ENCODE results near the gene MCL1.

The MCL1 gene

DNA sequence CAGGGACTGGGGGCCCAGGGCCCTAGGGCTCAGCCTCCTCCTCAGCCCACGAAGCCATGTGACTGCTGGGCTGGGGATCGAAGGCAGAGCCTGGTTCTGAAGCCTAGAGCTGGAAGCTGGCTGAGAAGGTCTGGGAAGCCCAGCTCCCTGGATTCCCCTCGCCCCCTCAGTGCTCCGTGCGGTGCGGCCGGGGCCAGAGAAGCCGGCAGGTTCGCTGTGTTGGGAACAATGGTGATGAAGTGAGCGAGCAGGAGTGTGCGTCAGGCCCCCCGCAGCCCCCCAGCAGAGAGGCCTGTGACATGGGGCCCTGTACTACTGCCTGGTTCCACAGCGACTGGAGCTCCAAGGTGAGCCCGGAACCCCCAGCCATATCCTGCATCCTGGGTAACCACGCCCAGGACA, 21.1 kb downstream of the MCL1 start:
- Histone ChIP-seq H3K27me3 (ENCODE audit: control insufficient read depth, low read length) (no peaks in the 10 kb centered on the region), H4K20me1 (ENCODE audit: control insufficient read depth, insufficient read depth, low read depth, low read length) (no peaks in the 10 kb centered on the region), H3F3A (ENCODE audit: control insufficient read depth, insufficient read depth) (peaks cover 17% of the 10 kb centered on the region), H3K4me2 (ENCODE audit: low read length) (no peak overlapping the region), H3K4me3 (ENCODE audit: low read length) (no peak overlapping the region), H3K27ac (ENCODE audit: low read depth, low read length) (no peak overlapping the region), H3K9me2 (replicated peaks; ENCODE audit: control insufficient read depth, low read length) (no peaks in the 10 kb centered on the region), H3K79me2 (ENCODE audit: control insufficient read depth, low read length) (no peaks in the 10 kb centered on the region), H3K4me1 (ENCODE audit: control insufficient read depth, low read length) (peaks cover 37% of the 10 kb centered on the region), H3K36me3 (ENCODE audit: control insufficient read depth, low read length) (no peaks in the 10 kb centered on the region), H3K9me3 (ENCODE audit: control insufficient read depth, insufficient read depth, low read length) (no peaks in the 10 kb centered on the region)
- TF ChIP-seq EZH2phosphoT487 (IDR thresholded peaks at IDR 0.05; ENCODE audit: borderline replicate concordance, low read length) (no peak), CTCF (IDR thresholded peaks at IDR 0.05; ENCODE audit: low read depth, low read length, poor library complexity, severe bottlenecking) (no peak)

GRCh38 chr1:150557813-150558212, 21.6 kb downstream of the MCL1 start:
- Histone ChIP-seq H3K27ac (ENCODE audit: low read depth, low read length) (no peak overlapping the region), H4K20me1 (ENCODE audit: control insufficient read depth, insufficient read depth, low read depth, low read length) (no peaks in the 10 kb centered on the region), H3K4me2 (ENCODE audit: low read length) (no peak overlapping the region), H3K9me3 (ENCODE audit: control insufficient read depth, insufficient read depth, low read length) (no peaks in the 10 kb centered on the region), H3K4me3 (ENCODE audit: low read length) (no peak overlapping the region), H3K4me1 (ENCODE audit: control insufficient read depth, low read length) (peaks cover 32% of the 10 kb centered on the region), H3K9me2 (replicated peaks; ENCODE audit: control insufficient read depth, low read length) (no peaks in the 10 kb centered on the region), H3F3A (ENCODE audit: control insufficient read depth, insufficient read depth) (peaks cover 12% of the 10 kb centered on the region), H3K36me3 (ENCODE audit: control insufficient read depth, low read length) (no peaks in the 10 kb centered on the region), H3K79me2 (ENCODE audit: control insufficient read depth, low read length) (no peaks in the 10 kb centered on the region), H3K27me3 (ENCODE audit: control insufficient read depth, low read length) (no peaks in the 10 kb centered on the region)
- TF ChIP-seq EZH2phosphoT487 (IDR thresholded peaks at IDR 0.05; ENCODE audit: borderline replicate concordance, low read length) (no peak), CTCF (IDR thresholded peaks at IDR 0.05; ENCODE audit: low read depth, low read length, poor library complexity, severe bottlenecking) (no peak)

GRCh38 chr1:150557065-150557600, 22.3 kb downstream of the MCL1 start:
- no peaks in the 10 kb centered on the region for H3K79me2 ChIP-seq (ENCODE audit: control insufficient read depth, low read length)
- no peak overlapping the region for H3K4me3 ChIP-seq (ENCODE audit: low read length)
- H4K20me1 ChIP-seq (ENCODE audit: control insufficient read depth, insufficient read depth, low read depth, low read length): no peaks in the 10 kb centered on the region
- peaks cover 2% of the 10 kb centered on the region for H3K27me3 ChIP-seq (ENCODE audit: control insufficient read depth, low read length)
- H3K9me2 ChIP-seq (replicated peaks; ENCODE audit: control insufficient read depth, low read length): no peaks in the 10 kb centered on the region
- H3K4me2 ChIP-seq (ENCODE audit: low read length): no peak overlapping the region
- peaks cover 30% of the 10 kb centered on the region for H3K4me1 ChIP-seq (ENCODE audit: control insufficient read depth, low read length)
- no peak overlapping the region for H3K27ac ChIP-seq (ENCODE audit: low read depth, low read length)
- no peak for TF ChIP-seq CTCF (IDR thresholded peaks at IDR 0.05; ENCODE audit: low read depth, low read length, poor library complexity, severe bottlenecking)
- TF ChIP-seq EZH2phosphoT487 (IDR thresholded peaks at IDR 0.05; ENCODE audit: borderline replicate concordance, low read length): no peak
- H3K9me3 ChIP-seq (ENCODE audit: control insufficient read depth, insufficient read depth, low read length): no peaks in the 10 kb centered on the region
- H3F3A ChIP-seq (ENCODE audit: control insufficient read depth, insufficient read depth): peaks cover 5% of the 10 kb centered on the region; the same call in 1 of the 2 replicates
- H3K36me3 ChIP-seq (ENCODE audit: control insufficient read depth, low read length): no peaks in the 10 kb centered on the region

All from DOHH2 (cell line).